Liver (tissue), 9 donors: ENCODE data around the gene TRERF1. TPM values are rescaled to one million over a fixed set of nuclear protein-coding genes. Genes with fewer than 3 reads are reported as not detected.

ENCODE experiments used
- DNase-seq: peaks from one replicate; pipeline ENCODE4 v3.0.0-alpha.2; 2017; ENCODE audit warnings: low spot score
- H3K27ac ChIP-seq, 2 donors: one replicate each; pipeline ENCODE4 v1.7.0; 2013; ENCODE audit warnings: inconsistent platforms in 2 of 2, low read length in 2 of 2, control low read depth in 1 of 2, low read depth in 1 of 2, mild to moderate bottlenecking in 1 of 2
- H3K27me3 ChIP-seq, 4 donors: one replicate each; pipeline versions ENCODE4 v1.6.1 to v1.7.0; 2013; ENCODE audit warnings: low read length in 3 of 4, inconsistent platforms in 1 of 4, mild to moderate bottlenecking in 1 of 4, moderate library complexity in 1 of 4; ENCODE audit not compliant: control insufficient read depth in 4 of 4, insufficient read depth in 4 of 4
- H3K36me3 ChIP-seq, 4 donors: one replicate each; pipeline versions ENCODE4 v1.6.1 to v1.7.0; 2013; ENCODE audit warnings: low read length in 3 of 4, mild to moderate bottlenecking in 3 of 4, low read depth in 1 of 4, moderate library complexity in 1 of 4; ENCODE audit not compliant: control insufficient read depth in 4 of 4, insufficient read depth in 3 of 4
- H3K4me1 ChIP-seq, 4 donors: one replicate each; pipeline versions ENCODE4 v1.6.1 to v1.7.0; 2013; ENCODE audit warnings: low read length in 3 of 4, mild to moderate bottlenecking in 3 of 4, moderate library complexity in 1 of 4; ENCODE audit not compliant: control insufficient read depth in 4 of 4, insufficient read depth in 4 of 4
- H3K4me3 ChIP-seq, 3 donors: one replicate each; pipeline versions ENCODE4 v1.6.1 to v1.7.0; 2013; ENCODE audit warnings: low read length in 3 of 3, control low read depth in 1 of 3, low read depth in 1 of 3, mild to moderate bottlenecking in 1 of 3
- H3K9ac ChIP-seq, 2 donors: one replicate each; pipeline ENCODE4 v1.7.0; 2013; ENCODE audit warnings: low read length in 2 of 2, mild to moderate bottlenecking in 2 of 2, moderate library complexity in 2 of 2, control low read depth in 1 of 2, low read depth in 1 of 2
- H3K9me3 ChIP-seq, 4 donors: one replicate each; pipeline versions ENCODE4 v1.6.1 to v1.7.0; 2013; ENCODE audit warnings: low read length in 3 of 4; ENCODE audit not compliant: control insufficient read depth in 4 of 4
- EGR1 ChIP-seq, 2 donors: IDR thresholded peaks; 2 replicates each; pipeline ENCODE4 v1.6.1; 2016 to 2018; ENCODE audit warnings: antibody characterized with exemption in 2 of 2, low read depth in 2 of 2
- FOXA1 ChIP-seq: IDR thresholded peaks from 2 replicates; pipeline ENCODE4 v1.6.1; 2016; ENCODE audit warnings: antibody characterized with exemption
- FOXA2 ChIP-seq: IDR thresholded peaks from 2 replicates; pipeline ENCODE4 v1.6.1; 2016; ENCODE audit warnings: antibody characterized with exemption
- GABPA ChIP-seq, 2 donors: IDR thresholded peaks in 1 of 2; conservative IDR thresholded peaks in 1 of 2; 2 replicates each; pipeline ENCODE4 v1.6.1; 2016; ENCODE audit warnings: antibody characterized with exemption in 2 of 2, mild to moderate bottlenecking in 1 of 2, moderate library complexity in 1 of 2
- HNF4A ChIP-seq, 2 donors: conservative IDR thresholded peaks; 2 replicates each; pipeline ENCODE4 v1.6.1; 2016; ENCODE audit warnings: antibody characterized with exemption in 2 of 2, mild to moderate bottlenecking in 2 of 2
- HNF4G ChIP-seq: IDR thresholded peaks from 2 replicates; pipeline ENCODE4 v1.6.1; 2016; ENCODE audit warnings: antibody characterized with exemption
- JUND ChIP-seq, 2 donors: IDR thresholded peaks; 2 replicates each; pipeline ENCODE4 v1.6.1; 2016; ENCODE audit warnings: antibody characterized with exemption in 2 of 2
- NR2F2 ChIP-seq: IDR thresholded peaks from 2 replicates; pipeline ENCODE4 v1.6.1; 2016; ENCODE audit warnings: antibody characterized with exemption
- RAD21 ChIP-seq, 2 donors: IDR thresholded peaks; 2 replicates each; pipeline ENCODE4 v1.6.1; 2016; ENCODE audit warnings: antibody characterized with exemption in 2 of 2, mild to moderate bottlenecking in 2 of 2
- RXRA ChIP-seq, 2 donors: IDR thresholded peaks; 2 replicates each; pipeline ENCODE4 v1.6.1; 2017 to 2018; ENCODE audit warnings: antibody characterized with exemption in 2 of 2, mild to moderate bottlenecking in 1 of 2
- SP1 ChIP-seq: IDR thresholded peaks from 2 replicates; pipeline ENCODE4 v1.6.1; 2018; ENCODE audit warnings: antibody characterized with exemption, mild to moderate bottlenecking
- TAF1 ChIP-seq: conservative IDR thresholded peaks from 2 replicates; pipeline ENCODE4 v1.6.1; 2016; ENCODE audit warnings: antibody characterized with exemption, mild to moderate bottlenecking
- YY1 ChIP-seq: IDR thresholded peaks from 2 replicates; pipeline ENCODE4 v1.6.1; 2016; ENCODE audit warnings: antibody characterized with exemption, mild to moderate bottlenecking
- WGBS: extraction: QIAGEN DNeasy Blood & Tissue Kit; methylation state at CpG from one replicate; pipeline ENCODE4 v1.1.7; 2013; 5-methylcytosine and 5-hydroxymethylcytosine counted together
- polyA plus RNA-seq, 2 donors: library from polyadenylated mRNA; stranded (reverse) in 1 of 2; unstranded in 1 of 2; fragments of 200-250 nt in 1 of 2; fragments of >200 nt in 1 of 2; fragmentation: Nextera tagmentation in 1 of 2; extraction: Ambion mirVana in 1 of 2; gene quantifications; one replicate each; pipeline versions ENCODE4 v1.2.1 to v1.2.3, GENCODE V29; 2013 to 2015
- total RNA-seq, 2 donors: library from RNA; depleted of rRNA; stranded (reverse); fragments of >200 nt; gene quantifications; one replicate each; pipeline ENCODE4 v1.2.3, GENCODE V29; 2014
- TF ChIP-seq, protein P1 (sequence below): IDR thresholded peaks from 2 replicates; pipeline ENCODE4 v1.6.1; 2016; ENCODE audit warnings: antibody characterized with exemption
- TF ChIP-seq, protein P2 (sequence below): IDR thresholded peaks from 2 replicates; pipeline ENCODE4 v1.6.1; 2016; ENCODE audit warnings: antibody characterized with exemption, mild to moderate bottlenecking
- TF ChIP-seq, protein P3 (sequence below): IDR thresholded peaks from 2 replicates; pipeline ENCODE4 v1.6.1; 2016; ENCODE audit warnings: antibody characterized with exemption
- TF ChIP-seq, protein P4 (sequence below): fragments of 150-350 bp; IDR thresholded peaks from 2 replicates; pipeline ENCODE4 v1.5.1; 2017; ENCODE audit warnings: improper control_type of control experiment, low read depth, low read length; ENCODE audit not compliant: missing input control
- TF ChIP-seq, protein P5 (sequence below): IDR thresholded peaks from 2 replicates; pipeline ENCODE4 v1.6.1; 2016; ENCODE audit warnings: antibody characterized with exemption
- donor health status: healthy.
- donor health status: healthy.
- donor health status: healthy.
- donor health status: healthy.
- donor health status: healthy.

Gene TRERF1
- total and polyA plus RNA-seq, 4 donors = 0.33 to 1.3 (median 0.68) TPM

DNA sequence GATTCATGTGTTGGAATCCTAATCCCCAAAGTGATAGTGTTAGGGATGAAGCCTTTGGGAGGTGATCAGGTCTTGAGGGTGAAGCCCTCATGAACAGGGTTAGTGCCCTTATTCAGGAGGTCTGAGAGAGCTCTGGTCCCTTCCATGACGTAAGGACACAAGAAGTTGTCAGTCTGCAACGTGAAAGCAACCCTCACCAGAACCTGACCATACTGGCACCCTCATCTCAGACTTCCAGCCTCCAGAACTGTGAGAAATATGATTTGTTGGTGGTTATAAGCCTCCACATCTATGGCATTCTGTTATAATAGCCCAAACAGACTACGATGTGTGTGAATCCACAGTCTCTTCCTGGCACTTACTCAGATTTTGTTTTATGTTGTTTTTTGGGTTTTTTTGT is 90.7 kb downstream of the TRERF1 start:
- no peak for DNase-seq
- WGBS = 87% methylated on average over 3 of the region's 3 CpGs
- no peaks in the 10 kb centered on the region for H3K9me3 ChIP-seq
- no peak overlapping the region for H3K27ac ChIP-seq
- no peaks in the 10 kb centered on the region for H3K4me1 ChIP-seq
- H3K4me3 ChIP-seq = no peak overlapping the region
- TF ChIP-seq FOXA1 = no peak
- TF ChIP-seq, protein P1, sequence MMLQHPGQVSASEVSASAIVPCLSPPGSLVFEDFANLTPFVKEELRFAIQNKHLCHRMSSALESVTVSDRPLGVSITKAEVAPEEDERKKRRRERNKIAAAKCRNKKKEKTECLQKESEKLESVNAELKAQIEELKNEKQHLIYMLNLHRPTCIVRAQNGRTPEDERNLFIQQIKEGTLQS = no peak
- no peak for TF ChIP-seq RAD21 (IDR thresholded peaks at IDR 0.05)
- no peak for TF ChIP-seq YY1
- no peak for TF ChIP-seq GABPA (IDR thresholded peaks at IDR 0.05 in 1 of 2, conservative IDR thresholded peaks at IDR 0.05 in 1 of 2)
- TF ChIP-seq JUND (IDR thresholded peaks at IDR 0.05) = no peak
- TF ChIP-seq HNF4G = no peak
- TF ChIP-seq, protein P2, sequence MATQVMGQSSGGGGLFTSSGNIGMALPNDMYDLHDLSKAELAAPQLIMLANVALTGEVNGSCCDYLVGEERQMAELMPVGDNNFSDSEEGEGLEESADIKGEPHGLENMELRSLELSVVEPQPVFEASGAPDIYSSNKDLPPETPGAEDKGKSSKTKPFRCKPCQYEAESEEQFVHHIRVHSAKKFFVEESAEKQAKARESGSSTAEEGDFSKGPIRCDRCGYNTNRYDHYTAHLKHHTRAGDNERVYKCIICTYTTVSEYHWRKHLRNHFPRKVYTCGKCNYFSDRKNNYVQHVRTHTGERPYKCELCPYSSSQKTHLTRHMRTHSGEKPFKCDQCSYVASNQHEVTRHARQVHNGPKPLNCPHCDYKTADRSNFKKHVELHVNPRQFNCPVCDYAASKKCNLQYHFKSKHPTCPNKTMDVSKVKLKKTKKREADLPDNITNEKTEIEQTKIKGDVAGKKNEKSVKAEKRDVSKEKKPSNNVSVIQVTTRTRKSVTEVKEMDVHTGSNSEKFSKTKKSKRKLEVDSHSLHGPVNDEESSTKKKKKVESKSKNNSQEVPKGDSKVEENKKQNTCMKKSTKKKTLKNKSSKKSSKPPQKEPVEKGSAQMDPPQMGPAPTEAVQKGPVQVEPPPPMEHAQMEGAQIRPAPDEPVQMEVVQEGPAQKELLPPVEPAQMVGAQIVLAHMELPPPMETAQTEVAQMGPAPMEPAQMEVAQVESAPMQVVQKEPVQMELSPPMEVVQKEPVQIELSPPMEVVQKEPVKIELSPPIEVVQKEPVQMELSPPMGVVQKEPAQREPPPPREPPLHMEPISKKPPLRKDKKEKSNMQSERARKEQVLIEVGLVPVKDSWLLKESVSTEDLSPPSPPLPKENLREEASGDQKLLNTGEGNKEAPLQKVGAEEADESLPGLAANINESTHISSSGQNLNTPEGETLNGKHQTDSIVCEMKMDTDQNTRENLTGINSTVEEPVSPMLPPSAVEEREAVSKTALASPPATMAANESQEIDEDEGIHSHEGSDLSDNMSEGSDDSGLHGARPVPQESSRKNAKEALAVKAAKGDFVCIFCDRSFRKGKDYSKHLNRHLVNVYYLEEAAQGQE = no peak
- TF ChIP-seq FOXA2 = no peak
- TF ChIP-seq, protein P3, sequence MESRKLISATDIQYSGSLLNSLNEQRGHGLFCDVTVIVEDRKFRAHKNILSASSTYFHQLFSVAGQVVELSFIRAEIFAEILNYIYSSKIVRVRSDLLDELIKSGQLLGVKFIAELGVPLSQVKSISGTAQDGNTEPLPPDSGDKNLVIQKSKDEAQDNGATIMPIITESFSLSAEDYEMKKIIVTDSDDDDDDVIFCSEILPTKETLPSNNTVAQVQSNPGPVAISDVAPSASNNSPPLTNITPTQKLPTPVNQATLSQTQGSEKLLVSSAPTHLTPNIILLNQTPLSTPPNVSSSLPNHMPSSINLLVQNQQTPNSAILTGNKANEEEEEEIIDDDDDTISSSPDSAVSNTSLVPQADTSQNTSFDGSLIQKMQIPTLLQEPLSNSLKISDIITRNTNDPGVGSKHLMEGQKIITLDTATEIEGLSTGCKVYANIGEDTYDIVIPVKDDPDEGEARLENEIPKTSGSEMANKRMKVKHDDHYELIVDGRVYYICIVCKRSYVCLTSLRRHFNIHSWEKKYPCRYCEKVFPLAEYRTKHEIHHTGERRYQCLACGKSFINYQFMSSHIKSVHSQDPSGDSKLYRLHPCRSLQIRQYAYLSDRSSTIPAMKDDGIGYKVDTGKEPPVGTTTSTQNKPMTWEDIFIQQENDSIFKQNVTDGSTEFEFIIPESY = no peak
- TF ChIP-seq, protein P4, sequence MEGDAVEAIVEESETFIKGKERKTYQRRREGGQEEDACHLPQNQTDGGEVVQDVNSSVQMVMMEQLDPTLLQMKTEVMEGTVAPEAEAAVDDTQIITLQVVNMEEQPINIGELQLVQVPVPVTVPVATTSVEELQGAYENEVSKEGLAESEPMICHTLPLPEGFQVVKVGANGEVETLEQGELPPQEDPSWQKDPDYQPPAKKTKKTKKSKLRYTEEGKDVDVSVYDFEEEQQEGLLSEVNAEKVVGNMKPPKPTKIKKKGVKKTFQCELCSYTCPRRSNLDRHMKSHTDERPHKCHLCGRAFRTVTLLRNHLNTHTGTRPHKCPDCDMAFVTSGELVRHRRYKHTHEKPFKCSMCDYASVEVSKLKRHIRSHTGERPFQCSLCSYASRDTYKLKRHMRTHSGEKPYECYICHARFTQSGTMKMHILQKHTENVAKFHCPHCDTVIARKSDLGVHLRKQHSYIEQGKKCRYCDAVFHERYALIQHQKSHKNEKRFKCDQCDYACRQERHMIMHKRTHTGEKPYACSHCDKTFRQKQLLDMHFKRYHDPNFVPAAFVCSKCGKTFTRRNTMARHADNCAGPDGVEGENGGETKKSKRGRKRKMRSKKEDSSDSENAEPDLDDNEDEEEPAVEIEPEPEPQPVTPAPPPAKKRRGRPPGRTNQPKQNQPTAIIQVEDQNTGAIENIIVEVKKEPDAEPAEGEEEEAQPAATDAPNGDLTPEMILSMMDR = no peak
- no peak for TF ChIP-seq SP1
- no peak for TF ChIP-seq RXRA (IDR thresholded peaks at IDR 0.05)
- no peak for TF ChIP-seq TAF1
- no peak for TF ChIP-seq EGR1 (IDR thresholded peaks at IDR 0.05; ENCODE audit: low read depth in 2 of 2)
- H3K9ac ChIP-seq = no peak overlapping the region
- no peaks in the 10 kb centered on the region for H3K27me3 ChIP-seq
- H3K36me3 ChIP-seq = no peaks in the 10 kb centered on the region

DNA sequence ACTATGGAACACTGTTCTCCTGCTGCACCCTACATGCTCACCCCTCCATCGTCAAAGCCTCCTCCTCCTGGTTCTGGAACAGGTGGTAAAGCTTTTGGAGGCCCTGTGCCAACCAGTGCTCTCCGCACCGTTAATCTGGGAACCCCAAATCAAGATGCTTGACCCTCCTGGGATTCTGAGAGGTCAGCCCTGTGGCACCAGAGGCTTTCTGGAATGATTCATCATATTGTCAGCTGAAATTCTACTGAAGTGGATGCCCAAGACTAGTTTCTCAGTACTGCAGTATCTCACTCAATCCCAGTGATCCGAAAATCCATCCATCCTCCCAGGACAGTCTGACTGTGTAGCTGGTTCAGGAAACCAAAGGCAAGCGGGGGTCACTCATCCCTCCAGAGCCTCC is 92.7 kb downstream of the TRERF1 start:
- Histone ChIP-seq H3K4me3 (no peak overlapping the region), H3K27me3 (no peaks in the 10 kb centered on the region), H3K9me3 (no peaks in the 10 kb centered on the region), H3K4me1 (no peaks in the 10 kb centered on the region), H3K9ac (no peak overlapping the region), H3K36me3 (no peaks in the 10 kb centered on the region), H3K27ac (no peak overlapping the region)
- no peak for DNase-seq
- WGBS = 87% methylated on average over 5 of the region's 5 CpGs
- TF ChIP-seq, protein P1 = no peak
- TF ChIP-seq HNF4A (conservative IDR thresholded peaks at IDR 0.05) = no peak
- no peak for TF ChIP-seq GABPA (IDR thresholded peaks at IDR 0.05 in 1 of 2, conservative IDR thresholded peaks at IDR 0.05 in 1 of 2)
- TF ChIP-seq FOXA2 = no peak
- TF ChIP-seq EGR1 (IDR thresholded peaks at IDR 0.05; ENCODE audit: low read depth in 2 of 2) = no peak
- no peak for TF ChIP-seq JUND (IDR thresholded peaks at IDR 0.05)
- TF ChIP-seq, protein P3 = no peak
- no peak for TF ChIP-seq HNF4G
- TF ChIP-seq, protein P5, sequence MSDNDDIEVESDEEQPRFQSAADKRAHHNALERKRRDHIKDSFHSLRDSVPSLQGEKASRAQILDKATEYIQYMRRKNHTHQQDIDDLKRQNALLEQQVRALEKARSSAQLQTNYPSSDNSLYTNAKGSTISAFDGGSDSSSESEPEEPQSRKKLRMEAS = no peak
- no peak for TF ChIP-seq RAD21 (IDR thresholded peaks at IDR 0.05)
- TF ChIP-seq, protein P4 = no peak
- TF ChIP-seq YY1 = no peak
- TF ChIP-seq NR2F2 = no peak
